Measurements from ENCODE around the gene SLC30A4. TPM values are rescaled to one million over a fixed set of nuclear protein-coding genes. Genes with fewer than 3 reads are reported as not detected.

Gene SLC30A4
- 3.1 and 3.8 TPM in 2 replicates for polyA plus RNA-seq (2011; rRNA removed)
- polyA plus RNA-seq (2012; cell fraction: cytosol; rRNA removed): 1.3 and 1.4 TPM in 2 replicates
- polyA plus RNA-seq (2012; cell fraction: nucleus; rRNA removed): 0.35 and 0.65 TPM in 2 replicates
- 2.1 to 2.7 TPM (median 2.2 TPM) in 3 replicates for polyA plus RNA-seq (2017; fragmentation: RNase III; extraction: RNeasy Plus Mini Kit Qiagen cat#74134 plus additional on column Dnase treatment)
- polyA minus RNA-seq (2011; rRNA and poly(A)+ RNA removed): 6.2 and 6.3 TPM in 2 replicates

- no peak for TF ChIP-seq ESRRA (IDR thresholded peaks at IDR 0.05; ENCODE audit: borderline replicate concordance, low read length)
- TF ChIP-seq POLR2A (IDR thresholded peaks at IDR 0.05; ENCODE audit: low read length): peak; percentile 40
- TF ChIP-seq POLR2AphosphoS2 (conservative IDR thresholded peaks at IDR 0.05; ENCODE audit: low read length): no peak
- TF ChIP-seq TP53 (CRISPR knock-in tag; IDR thresholded peaks at IDR 0.05): no peak
- peak; percentile 34; the same call in 2 of the 3 replicates for TF ChIP-seq SMC3 (IDR thresholded peaks at IDR 0.05)
- no peak for TF ChIP-seq MYC (IDR thresholded peaks at IDR 0.05; ENCODE audit: borderline replicate concordance, low read length)
- no peak for TF ChIP-seq EHMT2 (IDR thresholded peaks at IDR 0.05; ENCODE audit: low read depth)
- no peak for TF ChIP-seq SREBF2 (IDR thresholded peaks at IDR 0.05)
- TF ChIP-seq CEBPB (IDR thresholded peaks at IDR 0.05): no peak
- TF ChIP-seq RNF2 (IDR thresholded peaks at IDR 0.05; ENCODE audit: borderline replicate concordance, low read depth): no peak
- TF ChIP-seq RARB (CRISPR knock-in tag; IDR thresholded peaks at IDR 0.05): no peak
- TF ChIP-seq EP300 (IDR thresholded peaks at IDR 0.05): no peak
- no peak for TF ChIP-seq CHD4 (IDR thresholded peaks at IDR 0.05; ENCODE audit: borderline replicate concordance)
- peak; percentile 41 for TF ChIP-seq CTCF (IDR thresholded peaks at IDR 0.05)
- TF ChIP-seq EHF (CRISPR knock-in tag; IDR thresholded peaks at IDR 0.05): no peak
- TF ChIP-seq TFCP2L1 (CRISPR knock-in tag; IDR thresholded peaks at IDR 0.05): no peak
- TF ChIP-seq BCL3 (IDR thresholded peaks at IDR 0.05): 0 out of 3 replicates have a peak, but pooled peaks have one; percentile 34
- no peak for TF ChIP-seq ZSCAN20 (CRISPR knock-in tag; IDR thresholded peaks at IDR 0.05)
- TF ChIP-seq MAZ (IDR thresholded peaks at IDR 0.05; ENCODE audit: borderline replicate concordance, low read depth, low read length): no peak
- TF ChIP-seq RAD21 (conservative IDR thresholded peaks at IDR 0.05 in 1 of 2, IDR thresholded peaks at IDR 0.05 in 1 of 2): peak; percentile 2 to 35; a peak in 2 of 5 replicates
- TF ChIP-seq CBX2 (IDR thresholded peaks at IDR 0.05; ENCODE audit: borderline replicate concordance, low read depth): no peak
- no peak for TF ChIP-seq FOSB (CRISPR knock-in tag; IDR thresholded peaks at IDR 0.05)
- TF ChIP-seq KDM1A (IDR thresholded peaks at IDR 0.05; ENCODE audit: low read depth): no peak
- peak; percentile 44; the same call in 1 of the 2 replicates for TF ChIP-seq MAX (IDR thresholded peaks at IDR 0.05)
- DNase-seq (ENCODE audit: low read depth in 1 of 2, low spot score in 1 of 2): peak; percentile 28 to 45
- Histone ChIP-seq H3K4me3 (peak within 1 kb of the TSS; percentile 80), H3K9me3 (no peaks in the 10 kb centered on the region), H3K4me1 (peaks cover 8% of the 10 kb centered on the region), H3K27ac (peak within 1 kb of the TSS; percentile 80 to 91), H3K4me2 (peak within 1 kb of the TSS; percentile 97)
- 0% methylated on average over 15 of the region's 106 CpGs for WGBS (ENCODE audit: missing lambda C conversion rate)
- ChIA-PET CTCF (no interaction called here), POLR2A (no interaction called here)
- no peak for FAIRE-seq
- peak; percentile 91 to 96 for ATAC-seq
Observed at GRCh38 chr15:45522328-45523165, at the start of gene SLC30A4. Gene SLC30A4 (minus strand): TSS chr15:45522755. CDS start chr15:45522354, 401 bp downstream.
